SK-N-SH (cell line): ENCODE measurements around the gene KLF13. TPM values are rescaled to one million over a fixed set of nuclear protein-coding genes. Genes with fewer than 3 reads are reported as not detected.

Source experiments
- CTCF ChIA-PET: fragments of 300-600, 350-600 bp; formaldehyde crosslinking; extraction: SDS; loops from one replicate; lab custom pipeline; 2021; lab: Yijun Ruan, JAX
- POLR2A ChIA-PET: fragments of 350-600 bp; sonication (Branson Sonifier 250); formaldehyde crosslinking; extraction: SDS; loops from one replicate; lab custom pipeline; 2020; ENCODE audit warnings: antibody characterized with exemption, inconsistent platforms; lab: Yijun Ruan, JAX
- DNase-seq: peaks from one replicate; pipeline ENCODE4 v3.0.0; 2012
- H2AFZ ChIP-seq: fragments of 200-600 bp; sonication (generic); 2 replicates; pipeline ENCODE4 v1.8.1; 2016; ENCODE audit warnings: antibody characterized with exemption, mild to moderate bottlenecking, low read depth
- H3F3A ChIP-seq: fragments of 200-600 bp; sonication (generic); replicated peaks from 2 replicates; pipeline ENCODE3; 2016; ENCODE audit warnings: antibody characterized with exemption, mild to moderate bottlenecking; ENCODE audit not compliant: insufficient read depth
- H3K27ac ChIP-seq, 2 experiments: fragments of 200-500 bp in 1 of 2; fragments of 200-600 bp in 1 of 2; sonication (Bioruptor generic) in 1 of 2; sonication (generic), shearing (Covaris generic) in 1 of 2; 2 replicates each; pipeline versions ENCODE4 v1.5.1 to v1.6.1; 2014 to 2016; ENCODE audit warnings: low read depth in 2 of 2, inconsistent platforms in 1 of 2, low read length in 1 of 2, mild to moderate bottlenecking in 1 of 2, mixed read lengths in 1 of 2
- H3K27me3 ChIP-seq: fragments of 200-600 bp; sonication (generic), shearing (Covaris generic); 2 replicates; pipeline ENCODE4 v1.6.1; 2016; ENCODE audit warnings: mixed run types; ENCODE audit not compliant: insufficient read depth
- H3K36me3 ChIP-seq, 2 experiments: fragments of 200-500 bp in 1 of 2; fragments of 200-600 bp in 1 of 2; sonication (Bioruptor generic) in 1 of 2; sonication (generic) in 1 of 2; replicated peaks in 1 of 2; 2 replicates each; pipeline versions ENCODE3 to v1.5.1; 2014 to 2016; ENCODE audit warnings: low read length in 1 of 2, mild to moderate bottlenecking in 1 of 2; ENCODE audit not compliant: insufficient read depth in 2 of 2, control insufficient read depth in 1 of 2
- H3K4me1 ChIP-seq, 2 experiments: fragments of 200-500 bp in 1 of 2; fragments of 200-600 bp in 1 of 2; sonication (Bioruptor generic) in 1 of 2; sonication (generic), shearing (Covaris generic) in 1 of 2; 2 replicates each; pipeline versions ENCODE4 v1.5.1 to v1.6.1; 2014 to 2016; ENCODE audit warnings: low read depth in 1 of 2, low read length in 1 of 2, mixed run types in 1 of 2; ENCODE audit not compliant: insufficient read depth in 2 of 2, control insufficient read depth in 1 of 2
- H3K4me2 ChIP-seq: fragments of 200-600 bp; sonication (generic), shearing (Covaris generic); 2 replicates; pipeline ENCODE4 v1.6.1; 2017; ENCODE audit warnings: mixed run types
- H3K4me3 ChIP-seq, 2 experiments: fragments of 200-500 bp in 1 of 2; fragments of 200-600 bp in 1 of 2; sonication (Bioruptor generic) in 1 of 2; sonication (generic), shearing (Covaris generic) in 1 of 2; 2 replicates each; pipeline versions ENCODE4 v1.5.1 to v1.8.1; 2014 to 2016; ENCODE audit warnings: low read depth in 2 of 2, inconsistent platforms in 1 of 2, low read length in 1 of 2, mild to moderate bottlenecking in 1 of 2, mixed read lengths in 1 of 2, moderate library complexity in 1 of 2
- H3K79me2 ChIP-seq: fragments of 200-600 bp; sonication (generic); 2 replicates; pipeline ENCODE4 v1.8.1; 2017; ENCODE audit warnings: mild to moderate bottlenecking; ENCODE audit not compliant: insufficient read depth
- H3K9ac ChIP-seq: fragments of 200-600 bp; sonication (generic); 2 replicates; pipeline ENCODE4 v1.6.1; 2017; ENCODE audit warnings: mixed run types
- H3K9me2 ChIP-seq: fragments of 200-600 bp; sonication (generic); 2 replicates; pipeline ENCODE4 v1.6.1; 2017; ENCODE audit warnings: mixed run types
- H3K9me3 ChIP-seq: fragments of 200-600 bp; sonication (generic); 2 replicates; pipeline ENCODE4 v1.6.1; 2017; ENCODE audit warnings: mixed run types, mild to moderate bottlenecking, moderate library complexity
- H4K20me1 ChIP-seq: fragments of 200-600 bp; sonication (generic); 2 replicates; pipeline ENCODE4 v1.6.1; 2017; ENCODE audit warnings: mild to moderate bottlenecking, mixed run types; ENCODE audit not compliant: insufficient read depth
- CHD2 ChIP-seq: fragments of 150-350 bp; IDR thresholded peaks from 2 replicates; pipeline ENCODE4 v1.6.1; 2018; ENCODE audit warnings: low read length; ENCODE audit not compliant: partially characterized antibody
- ELF1 ChIP-seq: IDR thresholded peaks from 2 replicates; pipeline ENCODE4 v1.4.0; 2012
- EP300 ChIP-seq, 2 experiments: IDR thresholded peaks; 2 replicates each; pipeline versions ENCODE4 v1.4.0 to v1.6.1; 2012; ENCODE audit warnings: borderline replicate concordance in 1 of 2, low read depth in 1 of 2, low read length in 1 of 2
- FOSL2 ChIP-seq: IDR thresholded peaks from 2 replicates; pipeline ENCODE4 v1.4.0; 2012; ENCODE audit warnings: low read depth, mild to moderate bottlenecking, moderate library complexity, borderline replicate concordance
- FOXJ3 ChIP-seq: sonication (generic); formaldehyde crosslinking; IDR thresholded peaks from 2 replicates; pipeline ENCODE4 v1.5.1; 2020; ENCODE audit warnings: mild to moderate bottlenecking, missing genetic modification reagents
- GATA2 ChIP-seq: sonication (generic); formaldehyde crosslinking; IDR thresholded peaks from 2 replicates; pipeline ENCODE4 v1.5.0; 2020; ENCODE audit warnings: mild to moderate bottlenecking, missing genetic modification reagents
- IRF3 ChIP-seq: fragments of 150-350 bp; IDR thresholded peaks from 2 replicates; pipeline ENCODE4 v1.6.1; 2016; ENCODE audit warnings: mild to moderate bottlenecking, low read depth, low read length
- JUND ChIP-seq: IDR thresholded peaks from 2 replicates; pipeline ENCODE4 v1.4.0; 2012
- NFIC ChIP-seq: IDR thresholded peaks from 2 replicates; pipeline ENCODE4 v1.4.0; 2012; ENCODE audit warnings: borderline replicate concordance
- NRF1 ChIP-seq: IDR thresholded peaks from 2 replicates; pipeline ENCODE4 v1.6.1; 2012; ENCODE audit warnings: low read depth, mild to moderate bottlenecking, low read length
- RAD21 ChIP-seq: IDR thresholded peaks from 2 replicates; pipeline ENCODE4 v1.6.1; 2012; ENCODE audit warnings: mild to moderate bottlenecking, low read length
- RCOR1 ChIP-seq: fragments of 150-350 bp; IDR thresholded peaks from 2 replicates; pipeline ENCODE4 v1.6.1; 2017; ENCODE audit warnings: antibody characterized with exemption, low read length
- REST ChIP-seq: IDR thresholded peaks from 2 replicates; pipeline ENCODE4 v1.6.1; 2012; ENCODE audit warnings: mild to moderate bottlenecking, low read depth, low read length, moderate library complexity
- RFX5 ChIP-seq: IDR thresholded peaks from 2 replicates; pipeline ENCODE4 v1.6.1; 2012; ENCODE audit warnings: mild to moderate bottlenecking, improper control_type of control experiment, low read length
- SMC3 ChIP-seq: IDR thresholded peaks from 2 replicates; pipeline ENCODE4 v1.6.1; 2012; ENCODE audit warnings: low read depth, low read length, improper control_type of control experiment
- TAF1 ChIP-seq: IDR thresholded peaks from 2 replicates; pipeline ENCODE4 v1.6.1; 2012; ENCODE audit warnings: low read depth, mild to moderate bottlenecking, low read length, moderate library complexity, borderline replicate concordance
- USF2 ChIP-seq: fragments of 150-350 bp; IDR thresholded peaks from 2 replicates; pipeline ENCODE4 v1.6.1; 2017; ENCODE audit warnings: antibody characterized with exemption, low read length, low read depth, borderline replicate concordance
- YY1 ChIP-seq: IDR thresholded peaks from 2 replicates; pipeline ENCODE4 v1.4.0; 2012; ENCODE audit warnings: low read depth, mild to moderate bottlenecking
- WGBS: methylation state at CpG from one replicate; pipeline ENCODE4 v1.1.6; 2017; ENCODE audit warnings: low lambda C conversion rate; 5-methylcytosine and 5-hydroxymethylcytosine counted together
- polyA plus RNA-seq, 3 experiments: library from polyadenylated mRNA; depleted of rRNA; stranded (reverse); fragments of >200 nt; gene quantifications; 2 replicates each; pipeline ENCODE4 v1.2.3, GENCODE V29; 2012
- TF ChIP-seq, protein P1 (sequence below): IDR thresholded peaks from 2 replicates; pipeline ENCODE4 v1.4.0; 2012; ENCODE audit warnings: low read depth, borderline replicate concordance

The KLF13 gene
- polyA plus RNA-seq, 1 of the 3 experiments (the other 2 are of a cell fraction): 7.1 TPM

- ChIA-PET POLR2A (interaction anchor here (1.1 to 2.2 kb wide), 7 partner anchors 10 to 72 kb away, joined by 3 to 8 read pairs (median 5); partner anchors contain the start of gene KLF13), CTCF (interaction anchor here (0.7 to 4.2 kb wide), 8 partner anchors 32 to 183 kb away, joined by 3 to 28 read pairs (median 6); no protein-coding TSS in a partner anchor)
- no peak overlapping the region for H3K4me2 ChIP-seq
- no peaks in the 10 kb centered on the region for H3K27me3 ChIP-seq
- no peaks in the 10 kb centered on the region for H4K20me1 ChIP-seq
- WGBS: 62% methylated on average over 9 of the region's 21 CpGs
- H3K4me1 ChIP-seq: peaks cover 3 to 61% of the 10 kb centered on the region in 2 experiments; a peak in 2 of 4 replicates
- H3K27ac ChIP-seq: peak overlapping the region in 1 of 2 experiments; percentile 98; a peak in 3 of 4 replicates
- peak overlapping the region; percentile 51; the same call in 1 of the 2 replicates for H2AFZ ChIP-seq
- no peaks in the 10 kb centered on the region for H3K9me3 ChIP-seq
- no peaks in the 10 kb centered on the region for H3K36me3 ChIP-seq
- H3K4me3 ChIP-seq: no peak overlapping the region
- DNase-seq: peak; percentile 79
- TF ChIP-seq RFX5: no peak
- peak; percentile 85 for TF ChIP-seq FOXJ3 (CRISPR knock-in tag)
- TF ChIP-seq REST: no peak
- no peak for TF ChIP-seq NFIC
- TF ChIP-seq RAD21: no peak
- TF ChIP-seq IRF3: no peak
- no peak for TF ChIP-seq JUND
- TF ChIP-seq SMC3: 0 out of 2 replicates have a peak, but pooled peaks have one; percentile 1
- TF ChIP-seq CHD2: peak; percentile 73
- no peak for TF ChIP-seq YY1
- TF ChIP-seq RCOR1: peak; percentile 89
- TF ChIP-seq, protein P1, sequence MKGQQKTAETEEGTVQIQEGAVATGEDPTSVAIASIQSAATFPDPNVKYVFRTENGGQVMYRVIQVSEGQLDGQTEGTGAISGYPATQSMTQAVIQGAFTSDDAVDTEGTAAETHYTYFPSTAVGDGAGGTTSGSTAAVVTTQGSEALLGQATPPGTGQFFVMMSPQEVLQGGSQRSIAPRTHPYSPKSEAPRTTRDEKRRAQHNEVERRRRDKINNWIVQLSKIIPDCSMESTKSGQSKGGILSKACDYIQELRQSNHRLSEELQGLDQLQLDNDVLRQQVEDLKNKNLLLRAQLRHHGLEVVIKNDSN: no peak
- no peak for TF ChIP-seq NRF1
- no peak for TF ChIP-seq ELF1
- no peak for TF ChIP-seq USF2
- peak; percentile 98 for TF ChIP-seq GATA2
- TF ChIP-seq TAF1: no peak
- peak in 1 of 2 experiments; percentile 94; a peak in 2 of 4 replicates for TF ChIP-seq EP300 (IDR thresholded peaks at IDR 0.05; ENCODE audit: borderline replicate concordance in 1 of 2, low read depth in 1 of 2, low read length in 1 of 2)
- no peak for TF ChIP-seq FOSL2
- H3K9me2 ChIP-seq: no peaks in the 10 kb centered on the region
- no peak overlapping the region for H3K9ac ChIP-seq
- peaks cover 4% of the 10 kb centered on the region for H3F3A ChIP-seq
- no peaks in the 10 kb centered on the region for H3K79me2 ChIP-seq
Observed at GRCh38 chr15:31397851-31398661, 71.4 kb downstream of the KLF13 start.
